Fibroblast of skin of right biceps (primary cell): ENCODE measurements around the gene SLC25A30.

Source experiments
- DNase-seq: peaks from one replicate; pipeline ENCODE4 v3.0.0-alpha.2; 2013

SLC25A30 gene

GRCh38 chr13:45417790-45418534 lies at the start of gene SLC25A30:
Gene SLC25A30, minus strand, starts transcription at chr13:45418373. Its CDS starts 6,948 bp downstream, at chr13:45411425.
- DNase-seq: peak; percentile 87

- DNase-seq: no peak
Observed at GRCh38 chr13:45466359-45466758, 48.2 kb upstream of the SLC25A30 start.

GRCh38 chr13:45464687-45465453 lies 46.7 kb upstream of the SLC25A30 start, which contains the start of gene COG3:
Gene COG3, plus strand, starts transcription at chr13:45464939. Its CDS starts 98 bp downstream, at chr13:45465037.
- DNase-seq: peak; percentile 98

GRCh38 chr13:45464141-45464686 lies 46.0 kb upstream of the SLC25A30 start:
- no peak for DNase-seq

GRCh38 chr13:45456196-45456972 lies 38.2 kb upstream of the SLC25A30 start:
- peak; percentile 59 for DNase-seq

- no peak for DNase-seq
Observed at GRCh38 chr13:45454204-45454603, 36.0 kb upstream of the SLC25A30 start.

- DNase-seq: no peak
Observed at GRCh38 chr13:45451282-45451681, 33.1 kb upstream of the SLC25A30 start.

GRCh38 chr13:45448965-45449559 lies 30.9 kb upstream of the SLC25A30 start:
- no peak for DNase-seq

- no peak for DNase-seq
Observed at GRCh38 chr13:45447050-45447661, 29.0 kb upstream of the SLC25A30 start.

GRCh38 chr13:45446181-45446580 lies 28.0 kb upstream of the SLC25A30 start:
- peak; percentile 64 for DNase-seq

- no peak for DNase-seq
Observed at GRCh38 chr13:45445053-45445452, 26.9 kb upstream of the SLC25A30 start.

- DNase-seq: peak; percentile 12
Observed at GRCh38 chr13:45441633-45442032, 23.5 kb upstream of the SLC25A30 start.

- DNase-seq: no peak
Observed at GRCh38 chr13:45439781-45440462, 21.7 kb upstream of the SLC25A30 start.

- DNase-seq: no peak
Observed at GRCh38 chr13:45439008-45439407, 20.8 kb upstream of the SLC25A30 start.

- DNase-seq: no peak
Observed at GRCh38 chr13:45437947-45438346, 19.8 kb upstream of the SLC25A30 start.

- no peak for DNase-seq
Observed at GRCh38 chr13:45436953-45437352, 18.8 kb upstream of the SLC25A30 start.

- DNase-seq: no peak
Observed at GRCh38 chr13:45436332-45436731, 18.2 kb upstream of the SLC25A30 start.

- no peak for DNase-seq
Observed at GRCh38 chr13:45434556-45435371, 16.6 kb upstream of the SLC25A30 start.

GRCh38 chr13:45433381-45433790 lies 15.2 kb upstream of the SLC25A30 start:
- no peak for DNase-seq

- no peak for DNase-seq
Observed at GRCh38 chr13:45432737-45433380, 14.7 kb upstream of the SLC25A30 start.
